K562 (cell line): ENCODE results near the gene C4orf50. TPM values are rescaled to one million over a fixed set of nuclear protein-coding genes. Genes with fewer than 3 reads are reported as not detected.

ENCODE experiments used
- ATAC-seq: fragments of 200-7000 bp; cut with Tn5 transposase; 3 replicates; pipeline ENCODE4 v1.9.1; 2020; ENCODE audit warnings: moderate library complexity
- BruUV-seq: library from RNA; stranded (reverse); fragments of 400-500 nt; replicated peaks from 2 replicates; lab custom pipeline; 2021; lab: Mats Ljungman, UMichigan
- CTCF ChIA-PET: fragments of 300-600 bp; formaldehyde crosslinking; extraction: SDS; loops from one replicate; lab custom pipeline; 2021; ENCODE audit warnings: low intra/inter-chr PET ratio; lab: Yijun Ruan, JAX
- POLR2A ChIA-PET: fragments of 300-600, 350-650 bp; sonication (Branson Sonifier 250); formaldehyde crosslinking; extraction: SDS; loops from one replicate; lab custom pipeline; 2021; ENCODE audit warnings: antibody characterized with exemption, inconsistent platforms; lab: Yijun Ruan, JAX
- DNase-seq, 4 experiments: peaks; one replicate each; pipeline versions ENCODE4 v3.0.0 to v3.0.0-alpha.2; 2011 to 2018; ENCODE audit warnings: low spot score in 3 of 4, mixed read lengths in 3 of 4; ENCODE audit errors: extremely low read depth in 1 of 4
- FAIRE-seq: peaks from 2 replicates; lab custom pipeline; 2011; peaks lifted over from hg19 to GRCh38; lab: Jason Lieb, UNC
- H2AFZ ChIP-seq: 2 replicates; pipeline ENCODE4 v1.6.0; 2011; ENCODE audit warnings: low read depth, low read length, control low read depth, inconsistent platforms
- H3K27ac ChIP-seq: fragments of 200-600 bp; 3 replicates; pipeline ENCODE4 v1.8.0; 2011; ENCODE audit warnings: low read depth, mild to moderate bottlenecking, control low read depth, inconsistent platforms, low read length, moderate library complexity, mixed read lengths; ENCODE audit errors: extremely low read depth
- H3K27me3 ChIP-seq, 2 experiments: fragments of 300-600 bp in 1 of 2; 2 replicates in 1 of 2; 3 replicates in 1 of 2; pipeline versions ENCODE4 v1.6.0 to v1.8.0; 2011; ENCODE audit warnings: inconsistent platforms in 2 of 2, low read length in 2 of 2, mild to moderate bottlenecking in 1 of 2, mixed read lengths in 1 of 2, moderate library complexity in 1 of 2; ENCODE audit not compliant: control insufficient read depth in 2 of 2, insufficient read depth in 2 of 2
- H3K36me3 ChIP-seq: fragments of 300-600 bp; 3 replicates; pipeline ENCODE4 v1.8.0; 2011; ENCODE audit warnings: mild to moderate bottlenecking, low read length, inconsistent platforms; ENCODE audit not compliant: control insufficient read depth, insufficient read depth
- H3K4me1 ChIP-seq, 2 experiments: fragments of 200-600 bp in 1 of 2; replicated peaks in 1 of 2; 2 replicates in 1 of 2; 3 replicates in 1 of 2; pipeline versions ENCODE4 v1.5.1 to v1.8.0; 2011; ENCODE audit warnings: inconsistent platforms in 2 of 2, low read length in 2 of 2, mild to moderate bottlenecking in 1 of 2, mixed read lengths in 1 of 2, moderate library complexity in 1 of 2; ENCODE audit not compliant: control insufficient read depth in 2 of 2, insufficient read depth in 2 of 2
- H3K4me2 ChIP-seq: 2 replicates; pipeline ENCODE4 v1.6.1; 2011; ENCODE audit warnings: low read length, control low read depth, inconsistent platforms, mixed read lengths; ENCODE audit not compliant: insufficient read depth
- H3K4me3 ChIP-seq: fragments of 200-600 bp; sonication (generic), shearing (Covaris generic); 2 replicates; pipeline ENCODE4 v1.5.1; 2016; ENCODE audit warnings: control low read depth, inconsistent platforms
- H3K79me2 ChIP-seq: fragments of 200-600 bp; 3 replicates; pipeline ENCODE4 v1.8.0; 2011; ENCODE audit warnings: low read length, inconsistent platforms; ENCODE audit not compliant: control insufficient read depth, insufficient read depth
- H3K9ac ChIP-seq, 2 experiments: 2 replicates each; pipeline versions ENCODE4 v1.6.0 to v1.6.1; 2011; ENCODE audit warnings: low read depth in 2 of 2, low read length in 2 of 2, control low read depth in 1 of 2, inconsistent platforms in 1 of 2, mild to moderate bottlenecking in 1 of 2, mixed read lengths in 1 of 2; ENCODE audit not compliant: insufficient read depth in 1 of 2
- H3K9me1 ChIP-seq: one replicate; pipeline ENCODE4 v1.6.0; 2011; ENCODE audit warnings: inconsistent platforms, mild to moderate bottlenecking, low read length, moderate library complexity; ENCODE audit not compliant: control insufficient read depth, insufficient read depth
- H3K9me3 ChIP-seq: replicated peaks from 2 replicates; pipeline ENCODE4 v1.5.1; 2011; ENCODE audit warnings: low read depth, low read length, inconsistent platforms; ENCODE audit not compliant: control insufficient read depth, insufficient read depth
- H4K20me1 ChIP-seq: replicated peaks from 2 replicates; pipeline ENCODE4 v1.6.1; 2011; ENCODE audit warnings: low read length, inconsistent platforms, mixed read lengths; ENCODE audit not compliant: control insufficient read depth, insufficient read depth
- ESRRB ChIP-seq: fragments of 250-450 bp; sonication (Bioruptor Pico); IDR thresholded peaks from 2 replicates; pipeline ENCODE4 v1.5.0; 2020; ENCODE audit warnings: mild to moderate bottlenecking, moderate library complexity, borderline replicate concordance
- ETS2 ChIP-seq: IDR thresholded peaks from 2 replicates; pipeline ENCODE4 v1.6.1; 2016; ENCODE audit warnings: borderline replicate concordance, missing genetic modification characterization, mild to moderate bottlenecking, moderate library complexity, missing compliant biosample characterization; ENCODE audit not compliant: poor library complexity, severe bottlenecking
- HDAC2 ChIP-seq: fragments of 450-650 bp; IDR thresholded peaks from 2 replicates; pipeline ENCODE4 v1.6.1; 2016; ENCODE audit warnings: mild to moderate bottlenecking
- MTA2 ChIP-seq: fragments of 450-650 bp; IDR thresholded peaks from 2 replicates; pipeline ENCODE4 v1.6.1; 2016; ENCODE audit warnings: low read depth
- PRMT5 ChIP-seq: sonication (generic); formaldehyde crosslinking; IDR thresholded peaks from 2 replicates; pipeline ENCODE4 v1.5.0; 2020; ENCODE audit warnings: missing genetic modification reagents
- TAL1 ChIP-seq: fragments of 450-650 bp; IDR thresholded peaks from 2 replicates; pipeline ENCODE4 v1.6.1; 2016; ENCODE audit warnings: mild to moderate bottlenecking
- U2AF2 ChIP-seq: fragments of 200-400 bp; formaldehyde crosslinking; optimal IDR thresholded peaks from 2 replicates; pipeline ENCODE3; 2017; ENCODE audit warnings: low read depth, mild to moderate bottlenecking, low read length
- ZBTB1 ChIP-seq: sonication (generic); formaldehyde crosslinking; IDR thresholded peaks from 2 replicates; pipeline ENCODE4 v1.8.1; 2023; ENCODE audit warnings: missing genetic modification reagents, low read depth, mild to moderate bottlenecking, borderline replicate concordance
- ZNF431 ChIP-seq: sonication (generic); formaldehyde crosslinking; IDR thresholded peaks from 2 replicates; pipeline ENCODE4 v1.8.0; 2022; ENCODE audit warnings: mild to moderate bottlenecking, missing genetic modification reagents
- ZNF77 ChIP-seq: fragments of 250-450 bp; sonication (Bioruptor Pico); IDR thresholded peaks from 2 replicates; pipeline ENCODE4 v1.5.0; 2020
- ZNF785 ChIP-seq: fragments of 250-450 bp; sonication (Bioruptor Pico); IDR thresholded peaks from 2 replicates; pipeline ENCODE4 v1.4.0; 2020; ENCODE audit warnings: mild to moderate bottlenecking
- WGBS: fragments of 100-300 bp; shearing (Covaris generic); methylation state at CpG from one replicate; pipeline ENCODE4 v1.1.6; 2016; ENCODE audit warnings: low coverage, mixed read lengths; ENCODE audit not compliant: insufficient coverage; ENCODE audit errors: missing lambda C conversion rate; 5-methylcytosine and 5-hydroxymethylcytosine counted together
- in situ Hi-C: fragments of 300-500 bp; cut with MboI; formaldehyde crosslinking; loops from 4 replicates; pipeline ENCODE4 v1.15.0; 2018; ENCODE audit warnings: inconsistent platforms, mixed read lengths
- intact Hi-C: fragments of 100-400 bp; cut with micrococcal nuclease; formaldehyde crosslinking; loops from 2 replicates; pipeline ENCODE4 v1.14.2; 2022
- polyA plus RNA-seq, 8 experiments: library from polyadenylated mRNA; depleted of rRNA in 4 of 8; stranded (reverse) in 5 of 8; unstranded in 3 of 8; fragments of >200 nt; fragmentation: Nextera tagmentation in 2 of 8; fragmentation: Illumina TruSeq in 1 of 8; extraction: Ambion mirVana in 2 of 8; extraction: Trizol in 1 of 8; gene quantifications; 2 replicates each; pipeline versions ENCODE4 v1.2.1 to v1.2.3, GENCODE V29; 2011 to 2014; ENCODE audit warnings: inconsistent platforms in 1 of 8, missing spikeins in 1 of 8
- total RNA-seq, 7 experiments: library from RNA; depleted of rRNA in 6 of 7; stranded (reverse); fragments of >200 nt in 6 of 7; fragmentation: Illumina TruSeq in 2 of 7; extraction: Trizol in 2 of 7; gene quantifications; 2 replicates each; pipeline versions ENCODE4 v1.2.1 to v1.2.3, GENCODE V29; 2011 to 2021; ENCODE audit warnings: low replicate concordance in 1 of 7
- TF ChIP-seq, protein P1 (sequence below): fragments of 250-450 bp; sonication (Bioruptor Pico); IDR thresholded peaks from 2 replicates; pipeline ENCODE4 v1.5.1; 2021; ENCODE audit warnings: mild to moderate bottlenecking
- TF ChIP-seq, protein P2 (sequence below): fragments of 250-450 bp; sonication (Bioruptor Pico); IDR thresholded peaks from 2 replicates; pipeline ENCODE4 v1.5.0; 2020; ENCODE audit warnings: mild to moderate bottlenecking, borderline replicate concordance
- TF ChIP-seq, protein P3 (sequence below): sonication (generic); formaldehyde crosslinking; IDR thresholded peaks from 2 replicates; pipeline ENCODE4 v1.8.0; 2023; ENCODE audit warnings: mild to moderate bottlenecking, missing genetic modification reagents
- TF ChIP-seq, protein P4 (sequence below): IDR thresholded peaks from 2 replicates; pipeline ENCODE4 v1.6.1; 2011; ENCODE audit not compliant: insufficient read length; ENCODE audit errors: extremely low read depth

Gene C4orf50
- total and polyA plus RNA-seq, 9 of the 15 experiments (the other 6 are each of a cell fraction or from before 2014, with no cell fraction given), result not detected

GRCh38 chr4:5968246-5968645 lies 50.0 kb downstream of the C4orf50 start:
- Histone ChIP-seq H3K9ac (no peak overlapping the region), H3K4me3 (no peak overlapping the region), H3K4me1 (no peaks in the 10 kb centered on the region), H3K9me3 (no peaks in the 10 kb centered on the region), H3K27ac (no peak overlapping the region), H2AFZ (no peak overlapping the region), H3K36me3 (no peaks in the 10 kb centered on the region), H3K4me2 (no peak overlapping the region), H3K79me2 (no peaks in the 10 kb centered on the region), H3K9me1 (no peaks in the 10 kb centered on the region), H3K27me3 (peaks cover 0 to 45% of the 10 kb centered on the region in 2 experiments; a peak in 4 of 5 replicates), H4K20me1 (no peaks in the 10 kb centered on the region)
- no TSS peak for BruUV-seq
- WGBS, result under 1% methylated on average over 10 of the region's 10 CpGs
- ChIA-PET CTCF (no interaction called here), POLR2A (no interaction called here)
- in situ Hi-C loops, result no loop called here
- no peak for ATAC-seq
- no peak for FAIRE-seq
- no peak for DNase-seq
- intact Hi-C loops, result no loop called here
- no peak for TF ChIP-seq TAL1
- no peak for TF ChIP-seq ZNF77
- TF ChIP-seq ESRRB (CRISPR knock-in tag), result no peak
- no peak for TF ChIP-seq ETS2
- TF ChIP-seq, protein P1, sequence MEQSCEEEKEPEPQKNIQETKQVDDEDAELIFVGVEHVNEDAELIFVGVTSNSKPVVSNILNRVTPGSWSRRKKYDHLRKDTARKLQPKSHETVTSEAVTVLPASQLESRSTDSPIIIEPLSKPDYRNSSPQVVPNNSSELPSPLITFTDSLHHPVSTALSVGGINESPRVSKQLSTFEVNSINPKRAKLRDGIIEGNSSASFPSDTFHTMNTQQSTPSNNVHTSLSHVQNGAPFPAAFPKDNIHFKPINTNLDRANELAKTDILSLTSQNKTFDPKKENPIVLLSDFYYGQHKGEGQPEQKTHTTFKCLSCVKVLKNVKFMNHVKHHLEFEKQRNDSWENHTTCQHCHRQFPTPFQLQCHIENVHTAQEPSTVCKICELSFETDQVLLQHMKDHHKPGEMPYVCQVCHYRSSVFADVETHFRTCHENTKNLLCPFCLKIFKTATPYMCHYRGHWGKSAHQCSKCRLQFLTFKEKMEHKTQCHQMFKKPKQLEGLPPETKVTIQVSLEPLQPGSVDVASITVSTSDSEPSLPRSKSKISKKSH (CRISPR knock-in tag), result no peak
- TF ChIP-seq HDAC2, result no peak
- TF ChIP-seq, protein P2, sequence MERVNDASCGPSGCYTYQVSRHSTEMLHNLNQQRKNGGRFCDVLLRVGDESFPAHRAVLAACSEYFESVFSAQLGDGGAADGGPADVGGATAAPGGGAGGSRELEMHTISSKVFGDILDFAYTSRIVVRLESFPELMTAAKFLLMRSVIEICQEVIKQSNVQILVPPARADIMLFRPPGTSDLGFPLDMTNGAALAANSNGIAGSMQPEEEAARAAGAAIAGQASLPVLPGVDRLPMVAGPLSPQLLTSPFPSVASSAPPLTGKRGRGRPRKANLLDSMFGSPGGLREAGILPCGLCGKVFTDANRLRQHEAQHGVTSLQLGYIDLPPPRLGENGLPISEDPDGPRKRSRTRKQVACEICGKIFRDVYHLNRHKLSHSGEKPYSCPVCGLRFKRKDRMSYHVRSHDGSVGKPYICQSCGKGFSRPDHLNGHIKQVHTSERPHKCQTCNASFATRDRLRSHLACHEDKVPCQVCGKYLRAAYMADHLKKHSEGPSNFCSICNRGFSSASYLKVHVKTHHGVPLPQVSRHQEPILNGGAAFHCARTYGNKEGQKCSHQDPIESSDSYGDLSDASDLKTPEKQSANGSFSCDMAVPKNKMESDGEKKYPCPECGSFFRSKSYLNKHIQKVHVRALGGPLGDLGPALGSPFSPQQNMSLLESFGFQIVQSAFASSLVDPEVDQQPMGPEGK (CRISPR knock-in tag), result no peak
- no peak for TF ChIP-seq ZBTB1 (CRISPR knock-in tag)
- TF ChIP-seq U2AF2, result no peak
- TF ChIP-seq ZNF785 (CRISPR knock-in tag), result no peak
- TF ChIP-seq ZNF431 (CRISPR knock-in tag), result no peak
- TF ChIP-seq, protein P3, sequence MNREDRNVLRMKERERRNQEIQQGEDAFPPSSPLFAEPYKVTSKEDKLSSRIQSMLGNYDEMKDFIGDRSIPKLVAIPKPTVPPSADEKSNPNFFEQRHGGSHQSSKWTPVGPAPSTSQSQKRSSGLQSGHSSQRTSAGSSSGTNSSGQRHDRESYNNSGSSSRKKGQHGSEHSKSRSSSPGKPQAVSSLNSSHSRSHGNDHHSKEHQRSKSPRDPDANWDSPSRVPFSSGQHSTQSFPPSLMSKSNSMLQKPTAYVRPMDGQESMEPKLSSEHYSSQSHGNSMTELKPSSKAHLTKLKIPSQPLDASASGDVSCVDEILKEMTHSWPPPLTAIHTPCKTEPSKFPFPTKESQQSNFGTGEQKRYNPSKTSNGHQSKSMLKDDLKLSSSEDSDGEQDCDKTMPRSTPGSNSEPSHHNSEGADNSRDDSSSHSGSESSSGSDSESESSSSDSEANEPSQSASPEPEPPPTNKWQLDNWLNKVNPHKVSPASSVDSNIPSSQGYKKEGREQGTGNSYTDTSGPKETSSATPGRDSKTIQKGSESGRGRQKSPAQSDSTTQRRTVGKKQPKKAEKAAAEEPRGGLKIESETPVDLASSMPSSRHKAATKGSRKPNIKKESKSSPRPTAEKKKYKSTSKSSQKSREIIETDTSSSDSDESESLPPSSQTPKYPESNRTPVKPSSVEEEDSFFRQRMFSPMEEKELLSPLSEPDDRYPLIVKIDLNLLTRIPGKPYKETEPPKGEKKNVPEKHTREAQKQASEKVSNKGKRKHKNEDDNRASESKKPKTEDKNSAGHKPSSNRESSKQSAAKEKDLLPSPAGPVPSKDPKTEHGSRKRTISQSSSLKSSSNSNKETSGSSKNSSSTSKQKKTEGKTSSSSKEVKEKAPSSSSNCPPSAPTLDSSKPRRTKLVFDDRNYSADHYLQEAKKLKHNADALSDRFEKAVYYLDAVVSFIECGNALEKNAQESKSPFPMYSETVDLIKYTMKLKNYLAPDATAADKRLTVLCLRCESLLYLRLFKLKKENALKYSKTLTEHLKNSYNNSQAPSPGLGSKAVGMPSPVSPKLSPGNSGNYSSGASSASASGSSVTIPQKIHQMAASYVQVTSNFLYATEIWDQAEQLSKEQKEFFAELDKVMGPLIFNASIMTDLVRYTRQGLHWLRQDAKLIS (CRISPR knock-in tag), result no peak
- no peak for TF ChIP-seq MTA2
- TF ChIP-seq, protein P4, sequence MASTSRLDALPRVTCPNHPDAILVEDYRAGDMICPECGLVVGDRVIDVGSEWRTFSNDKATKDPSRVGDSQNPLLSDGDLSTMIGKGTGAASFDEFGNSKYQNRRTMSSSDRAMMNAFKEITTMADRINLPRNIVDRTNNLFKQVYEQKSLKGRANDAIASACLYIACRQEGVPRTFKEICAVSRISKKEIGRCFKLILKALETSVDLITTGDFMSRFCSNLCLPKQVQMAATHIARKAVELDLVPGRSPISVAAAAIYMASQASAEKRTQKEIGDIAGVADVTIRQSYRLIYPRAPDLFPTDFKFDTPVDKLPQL, result no peak
- TF ChIP-seq PRMT5 (CRISPR knock-in tag), result no peak
